ENCODE measurements around the gene VILL. TPM values are rescaled to one million over a fixed set of nuclear protein-coding genes. Genes with fewer than 3 reads are reported as not detected.

The VILL gene
- total RNA-seq, 1 donor from 2014 or later = 6.1 TPM

DNA sequence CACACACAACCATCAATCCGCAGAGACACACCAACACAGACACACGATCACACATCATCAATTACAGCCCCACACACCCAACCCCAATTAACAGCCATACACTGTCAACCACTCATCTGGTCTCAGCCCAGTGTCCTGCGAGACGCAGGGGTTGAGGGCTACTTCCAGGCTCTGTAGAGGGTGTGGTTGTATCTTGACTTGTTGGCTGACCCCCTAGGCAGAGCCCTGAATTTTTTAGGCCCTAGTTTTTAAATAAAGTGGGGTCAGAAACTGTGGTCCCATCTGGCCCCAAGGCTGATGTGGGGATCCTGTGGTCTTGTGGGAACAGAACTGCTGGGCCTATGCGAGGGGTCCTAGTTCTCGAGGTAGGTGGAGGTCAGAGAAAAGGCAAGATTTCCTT is 9.2 kb downstream of the VILL start:
- H3K4me3 ChIP-seq (ENCODE audit: low read depth, low read length) = no peak overlapping the region
- TF ChIP-seq, protein P1, sequence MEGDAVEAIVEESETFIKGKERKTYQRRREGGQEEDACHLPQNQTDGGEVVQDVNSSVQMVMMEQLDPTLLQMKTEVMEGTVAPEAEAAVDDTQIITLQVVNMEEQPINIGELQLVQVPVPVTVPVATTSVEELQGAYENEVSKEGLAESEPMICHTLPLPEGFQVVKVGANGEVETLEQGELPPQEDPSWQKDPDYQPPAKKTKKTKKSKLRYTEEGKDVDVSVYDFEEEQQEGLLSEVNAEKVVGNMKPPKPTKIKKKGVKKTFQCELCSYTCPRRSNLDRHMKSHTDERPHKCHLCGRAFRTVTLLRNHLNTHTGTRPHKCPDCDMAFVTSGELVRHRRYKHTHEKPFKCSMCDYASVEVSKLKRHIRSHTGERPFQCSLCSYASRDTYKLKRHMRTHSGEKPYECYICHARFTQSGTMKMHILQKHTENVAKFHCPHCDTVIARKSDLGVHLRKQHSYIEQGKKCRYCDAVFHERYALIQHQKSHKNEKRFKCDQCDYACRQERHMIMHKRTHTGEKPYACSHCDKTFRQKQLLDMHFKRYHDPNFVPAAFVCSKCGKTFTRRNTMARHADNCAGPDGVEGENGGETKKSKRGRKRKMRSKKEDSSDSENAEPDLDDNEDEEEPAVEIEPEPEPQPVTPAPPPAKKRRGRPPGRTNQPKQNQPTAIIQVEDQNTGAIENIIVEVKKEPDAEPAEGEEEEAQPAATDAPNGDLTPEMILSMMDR (conservative IDR thresholded peaks at IDR 0.05; ENCODE audit: low read depth, low read length) = no peak
- DNase-seq (ENCODE audit: low read depth) = no peak

GRCh38 chr3:38000242-38000916 is 9.8 kb downstream of the VILL start:
- TF ChIP-seq, protein P1 (conservative IDR thresholded peaks at IDR 0.05; ENCODE audit: low read depth, low read length) = no peak
- DNase-seq (ENCODE audit: low read depth) = no peak
- H3K4me3 ChIP-seq (ENCODE audit: low read depth, low read length) = no peak overlapping the region

GRCh38 chr3:38000965-38001455 is 10.4 kb downstream of the VILL start:
- H3K4me3 ChIP-seq (ENCODE audit: low read depth, low read length) = no peak overlapping the region
- no peak for DNase-seq (ENCODE audit: low read depth)
- TF ChIP-seq, protein P1 (conservative IDR thresholded peaks at IDR 0.05; ENCODE audit: low read depth, low read length) = no peak

DNA sequence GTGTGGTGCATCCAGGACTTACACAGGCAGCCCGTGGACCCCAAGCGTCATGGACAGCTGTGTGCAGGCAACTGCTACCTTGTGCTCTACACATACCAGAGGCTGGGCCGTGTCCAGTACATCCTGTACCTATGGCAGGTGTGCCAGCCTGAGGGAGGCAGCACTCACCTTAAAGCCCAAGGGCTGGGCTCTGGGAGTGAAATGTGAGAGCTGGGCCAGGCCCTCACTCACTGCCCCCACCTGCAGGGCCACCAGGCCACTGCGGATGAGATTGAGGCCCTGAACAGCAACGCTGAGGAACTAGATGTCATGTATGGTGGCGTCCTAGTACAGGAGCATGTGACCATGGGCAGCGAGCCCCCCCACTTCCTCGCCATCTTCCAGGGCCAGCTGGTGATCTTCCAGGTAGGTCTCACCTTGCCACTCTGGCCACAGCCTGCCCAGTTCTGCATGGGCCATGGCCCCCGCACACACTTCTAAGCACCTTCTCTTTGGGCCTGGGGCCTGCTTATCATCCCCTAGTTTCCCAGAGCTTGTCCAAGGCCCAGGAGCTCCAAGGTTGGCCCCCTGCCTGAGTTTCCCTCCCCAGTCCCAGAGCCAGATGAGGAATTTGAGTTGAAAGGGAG is 11.0 kb downstream of the VILL start:
- no peak overlapping the region for H3K4me3 ChIP-seq (ENCODE audit: low read depth, low read length)
- TF ChIP-seq, protein P1 (conservative IDR thresholded peaks at IDR 0.05; ENCODE audit: low read depth, low read length) = peak; percentile 34
- DNase-seq (ENCODE audit: low read depth) = no peak

GRCh38 chr3:38002291-38002876 is 11.8 kb downstream of the VILL start:
- DNase-seq (ENCODE audit: low read depth) = no peak
- no peak overlapping the region for H3K4me3 ChIP-seq (ENCODE audit: low read depth, low read length)
- TF ChIP-seq, protein P1 (conservative IDR thresholded peaks at IDR 0.05; ENCODE audit: low read depth, low read length) = no peak

GRCh38 chr3:38002940-38003339 is 12.4 kb downstream of the VILL start:
- DNase-seq (ENCODE audit: low read depth) = no peak
- TF ChIP-seq, protein P1 (conservative IDR thresholded peaks at IDR 0.05; ENCODE audit: low read depth, low read length) = no peak
- H3K4me3 ChIP-seq (ENCODE audit: low read depth, low read length) = no peak overlapping the region
